Fibroblast of pulmonary artery (primary cell): Measurements from ENCODE around the gene CEBPB.
A peak's percentile ranks its signal among the peaks of the same experiment; 100 is the strongest.

ENCODE experiments used
- DNase-seq: peaks from one replicate; pipeline ENCODE4 v3.0.0-alpha.2; 2010; ENCODE audit warnings: low read depth
- H3K4me3 ChIP-seq: replicated peaks from 2 replicates; pipeline ENCODE4 v1.5.1; 2011; ENCODE audit warnings: low read depth, mild to moderate bottlenecking, control low read depth, low read length, moderate library complexity
- TF ChIP-seq, protein P1 (sequence below): IDR thresholded peaks from 2 replicates; pipeline ENCODE4 v1.5.1; 2011; ENCODE audit warnings: mild to moderate bottlenecking, control low read depth, low read length, inconsistent platforms; ENCODE audit errors: missing control alignments

CEBPB gene

DNA sequence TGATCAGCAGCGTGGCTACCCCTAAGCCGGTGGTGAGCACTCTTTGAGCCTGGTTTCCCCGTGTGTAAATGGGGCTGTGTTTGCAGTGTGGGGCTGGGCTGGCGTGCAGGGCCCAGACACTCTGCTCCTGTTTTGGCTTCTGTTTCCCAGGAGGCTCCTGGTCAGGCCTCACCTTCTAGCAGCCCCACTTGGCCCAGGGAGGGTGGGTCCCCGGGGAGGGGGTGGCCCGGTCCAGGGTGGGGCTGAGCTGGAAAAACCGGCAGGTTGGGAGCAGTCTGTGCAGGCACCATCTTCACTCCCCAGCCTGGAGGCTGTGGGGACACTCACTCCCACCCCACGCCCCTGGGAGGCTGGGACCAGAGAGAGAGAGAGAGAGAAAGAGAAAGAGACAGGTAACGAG lies 25.3 kb downstream of the CEBPB start:
- TF ChIP-seq, protein P1, sequence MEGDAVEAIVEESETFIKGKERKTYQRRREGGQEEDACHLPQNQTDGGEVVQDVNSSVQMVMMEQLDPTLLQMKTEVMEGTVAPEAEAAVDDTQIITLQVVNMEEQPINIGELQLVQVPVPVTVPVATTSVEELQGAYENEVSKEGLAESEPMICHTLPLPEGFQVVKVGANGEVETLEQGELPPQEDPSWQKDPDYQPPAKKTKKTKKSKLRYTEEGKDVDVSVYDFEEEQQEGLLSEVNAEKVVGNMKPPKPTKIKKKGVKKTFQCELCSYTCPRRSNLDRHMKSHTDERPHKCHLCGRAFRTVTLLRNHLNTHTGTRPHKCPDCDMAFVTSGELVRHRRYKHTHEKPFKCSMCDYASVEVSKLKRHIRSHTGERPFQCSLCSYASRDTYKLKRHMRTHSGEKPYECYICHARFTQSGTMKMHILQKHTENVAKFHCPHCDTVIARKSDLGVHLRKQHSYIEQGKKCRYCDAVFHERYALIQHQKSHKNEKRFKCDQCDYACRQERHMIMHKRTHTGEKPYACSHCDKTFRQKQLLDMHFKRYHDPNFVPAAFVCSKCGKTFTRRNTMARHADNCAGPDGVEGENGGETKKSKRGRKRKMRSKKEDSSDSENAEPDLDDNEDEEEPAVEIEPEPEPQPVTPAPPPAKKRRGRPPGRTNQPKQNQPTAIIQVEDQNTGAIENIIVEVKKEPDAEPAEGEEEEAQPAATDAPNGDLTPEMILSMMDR = no peak
- no peak overlapping the region for H3K4me3 ChIP-seq

GRCh38 chr20:50216543-50217206 lies 26.0 kb downstream of the CEBPB start:
- TF ChIP-seq, protein P1 = no peak
- no peak for DNase-seq
- no peak overlapping the region for H3K4me3 ChIP-seq

More for the DNA sequence above, 25.3 kb downstream of the CEBPB start:
- no peak for DNase-seq

- TF ChIP-seq, protein P1 = no peak
- H3K4me3 ChIP-seq = no peak overlapping the region
- DNase-seq = no peak
Measured at GRCh38 chr20:50217207-50217949, 26.7 kb downstream of the CEBPB start.

DNA sequence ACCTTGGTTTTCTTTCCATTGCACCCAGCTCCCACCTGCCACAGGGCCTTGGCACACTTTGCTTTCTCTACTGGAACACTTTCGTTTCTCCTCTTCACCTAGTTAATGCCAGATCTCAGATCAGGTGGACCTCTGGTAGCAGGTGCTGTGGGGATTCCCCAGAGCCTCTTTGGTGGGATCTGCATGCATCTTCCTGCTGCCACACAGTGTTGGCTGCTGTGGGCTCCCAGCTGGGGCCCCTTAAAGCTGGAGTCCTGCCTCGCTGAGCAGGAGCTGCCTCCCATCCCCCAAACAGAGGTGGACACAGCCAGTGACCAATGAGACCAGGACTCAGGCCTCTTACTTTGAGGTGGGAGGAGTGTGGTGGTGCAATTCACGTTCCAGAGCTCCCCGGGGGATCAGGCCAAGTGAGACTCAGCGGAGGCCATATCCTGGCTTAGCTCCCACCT lies 28.4 kb downstream of the CEBPB start:
- H3K4me3 ChIP-seq = no peak overlapping the region
- peak; percentile 59 for DNase-seq
- TF ChIP-seq, protein P1 = no peak

GRCh38 chr20:50219600-50219999 lies 29.0 kb downstream of the CEBPB start:
- TF ChIP-seq, protein P1 = no peak
- no peak overlapping the region for H3K4me3 ChIP-seq
- DNase-seq = no peak

DNA sequence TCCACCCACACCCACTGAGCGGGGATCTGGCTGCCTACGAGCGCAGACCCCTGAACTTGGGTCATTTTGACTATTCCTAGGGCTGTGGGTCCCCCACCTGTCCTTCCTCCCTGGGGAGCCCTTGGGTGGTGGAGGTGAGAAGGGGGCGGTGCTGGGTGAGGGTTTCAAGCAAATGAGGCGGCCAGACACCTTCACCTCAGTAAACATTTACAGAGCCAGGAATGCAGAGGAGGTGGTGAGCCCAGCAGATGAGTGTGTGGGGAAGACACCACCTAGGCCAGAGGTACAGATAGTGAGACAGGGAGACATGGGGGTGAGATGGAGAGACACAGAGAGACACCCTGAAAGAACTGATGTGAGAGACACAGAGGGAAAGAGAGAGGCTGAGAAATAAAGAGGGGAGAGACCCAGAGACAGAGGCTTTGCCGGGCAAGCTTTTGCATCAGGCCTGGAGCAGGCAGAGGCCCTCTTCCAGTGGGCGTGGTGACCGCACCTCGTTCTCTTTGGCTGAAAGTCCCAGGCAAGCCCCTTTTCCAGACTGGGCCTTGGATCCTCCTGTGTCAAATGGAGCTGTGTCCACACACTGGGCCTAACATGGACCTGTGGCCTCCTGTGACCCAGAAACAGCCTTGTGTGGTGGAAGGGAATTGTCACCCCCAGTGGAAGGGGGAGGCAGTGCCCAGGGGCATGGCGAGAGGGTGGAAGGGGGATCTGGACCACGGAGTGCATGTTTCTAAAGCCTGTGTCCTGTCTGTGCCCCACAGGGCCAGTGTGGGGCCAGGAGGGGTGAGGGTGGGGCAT lies 29.7 kb downstream of the CEBPB start:
- H3K4me3 ChIP-seq = no peak overlapping the region
- TF ChIP-seq, protein P1 = no peak
- no peak for DNase-seq
